ENCODE results near the gene DNAJB4.

The DNAJB4 gene

DNA sequence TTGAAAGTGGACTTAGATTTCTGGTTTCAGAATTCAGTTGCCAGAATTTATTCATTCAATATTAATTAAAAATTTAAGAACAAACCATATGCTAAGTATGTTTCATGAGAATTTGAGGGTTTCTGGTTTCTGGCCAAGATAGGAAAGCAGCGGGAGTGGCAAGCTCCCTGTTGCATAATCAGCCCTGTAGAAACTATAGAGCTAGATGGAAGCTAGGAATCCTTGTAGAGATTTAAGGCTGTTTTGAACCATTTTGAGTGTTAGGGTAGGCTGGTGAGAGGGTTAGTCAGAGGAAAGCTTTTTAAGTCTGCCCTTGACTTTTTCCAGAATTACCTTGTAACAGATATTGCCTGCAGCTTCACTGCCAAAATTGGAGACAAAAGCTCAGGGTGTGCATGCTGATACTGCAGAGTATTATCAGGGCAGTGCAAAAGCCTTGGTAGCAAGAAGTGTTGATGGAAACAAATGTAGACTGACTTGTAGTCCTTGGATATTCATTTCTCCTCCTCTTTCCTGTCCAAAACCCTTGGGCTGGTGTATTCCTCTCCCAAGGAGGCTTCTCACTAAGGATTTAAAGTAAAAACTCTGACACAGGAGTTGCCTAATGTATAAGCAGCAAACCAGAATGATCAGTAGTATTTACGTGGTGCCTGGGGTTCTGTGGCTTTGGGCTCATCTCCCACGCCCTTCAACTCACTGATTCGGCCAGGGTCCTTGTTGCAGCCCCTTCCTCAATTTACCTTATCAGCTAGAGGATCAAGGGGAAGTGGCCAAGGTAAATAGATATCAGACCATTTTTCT lies 28.5 kb downstream of the DNAJB4 start:
- in situ Hi-C loops (cut with HindIII; ENCODE audit: low pct_unique_long_range_greater_than_20kb, low sequenced_read_pairs) = no loop called here
- no peak for DNase-seq (ENCODE audit: low read depth in 1 of 2, low spot score in 1 of 2)
- no peak for TF ChIP-seq JUND (IDR thresholded peaks at IDR 0.05; ENCODE audit: low read depth)

DNA sequence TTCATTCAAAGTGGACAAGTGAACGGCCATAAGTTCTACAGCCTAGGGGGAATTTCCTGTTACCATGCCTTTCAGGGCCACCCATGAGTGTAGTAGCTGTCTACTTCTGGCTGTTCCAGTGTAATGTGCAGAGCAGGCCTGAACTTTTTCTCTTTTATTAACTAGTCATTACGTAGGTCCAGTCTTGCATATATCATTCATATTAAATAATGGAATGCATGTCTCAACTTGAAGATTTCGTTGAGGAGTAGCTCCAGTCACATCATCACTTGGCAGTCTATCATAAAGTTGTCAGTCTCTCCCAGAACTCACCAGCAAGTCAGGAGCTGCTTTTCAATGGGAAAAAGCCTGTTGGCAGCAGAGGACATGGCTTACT lies 29.0 kb downstream of the DNAJB4 start:
- in situ Hi-C loops (cut with HindIII; ENCODE audit: low pct_unique_long_range_greater_than_20kb, low sequenced_read_pairs) = no loop called here
- no peak for DNase-seq (ENCODE audit: low read depth in 1 of 2, low spot score in 1 of 2)
- no peak for TF ChIP-seq JUND (IDR thresholded peaks at IDR 0.05; ENCODE audit: low read depth)

DNA sequence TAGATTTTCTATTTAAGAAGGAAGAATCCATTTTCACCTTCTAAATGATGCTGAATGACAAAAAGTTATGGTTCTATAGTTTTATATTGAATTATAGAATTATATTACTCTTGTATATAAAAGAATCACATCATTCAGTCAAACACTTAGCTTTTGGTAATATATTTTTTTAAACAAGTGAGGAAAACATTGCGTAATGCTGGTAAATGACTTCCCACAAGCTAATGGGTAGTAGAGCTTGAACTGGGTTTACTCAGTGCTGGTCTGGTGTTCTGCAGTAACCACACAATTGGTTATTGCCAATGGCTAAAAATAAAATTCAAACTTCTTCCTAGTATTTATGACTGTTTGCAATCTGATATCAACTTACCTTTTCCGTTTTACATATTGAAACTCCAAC lies 30.4 kb downstream of the DNAJB4 start:
- no peak for TF ChIP-seq JUND (IDR thresholded peaks at IDR 0.05; ENCODE audit: low read depth)
- in situ Hi-C loops (cut with HindIII; ENCODE audit: low pct_unique_long_range_greater_than_20kb, low sequenced_read_pairs) = no loop called here
- no peak for DNase-seq (ENCODE audit: low read depth in 1 of 2, low spot score in 1 of 2)

DNA sequence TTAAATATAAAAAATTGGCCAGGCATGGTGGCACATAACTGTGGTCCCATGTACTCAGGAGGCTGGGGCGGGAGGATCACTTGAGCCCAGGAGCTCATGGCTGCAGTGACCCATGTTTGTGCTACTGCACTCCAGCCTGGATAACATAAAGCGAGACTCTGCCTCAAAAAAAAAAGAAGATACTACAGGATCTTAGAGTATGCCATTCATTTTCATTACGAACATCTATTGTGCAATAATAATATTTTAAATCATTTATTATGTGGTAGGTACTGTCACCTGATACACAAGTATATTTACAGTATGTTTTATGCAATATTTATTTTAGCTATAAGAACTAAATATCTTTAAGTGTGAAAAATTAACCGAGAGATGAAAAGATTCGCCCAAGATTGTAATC lies 31.7 kb downstream of the DNAJB4 start:
- TF ChIP-seq JUND (IDR thresholded peaks at IDR 0.05; ENCODE audit: low read depth) = no peak
- in situ Hi-C loops (cut with HindIII; ENCODE audit: low pct_unique_long_range_greater_than_20kb, low sequenced_read_pairs) = no loop called here
- DNase-seq (ENCODE audit: low read depth in 1 of 2, low spot score in 1 of 2) = no peak

DNA sequence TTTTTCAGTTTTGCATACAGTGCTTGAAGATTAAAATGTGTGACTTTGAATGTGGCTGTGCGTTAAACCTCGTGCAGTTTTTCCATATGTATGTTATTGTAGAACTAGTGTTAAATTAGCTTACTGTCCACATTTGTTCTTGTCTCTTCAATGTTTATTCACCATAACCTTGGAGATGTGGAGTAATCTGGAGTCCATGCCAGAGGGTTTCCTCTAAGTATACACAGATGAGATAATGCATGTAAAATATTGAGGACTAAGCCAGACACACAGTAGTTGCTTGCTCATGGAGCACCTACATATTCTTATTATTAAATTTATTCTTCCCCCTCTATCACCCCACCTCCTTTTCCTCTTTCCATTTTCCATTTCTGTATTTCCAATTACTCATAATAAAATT lies 33.3 kb downstream of the DNAJB4 start:
- no peak for TF ChIP-seq JUND (IDR thresholded peaks at IDR 0.05; ENCODE audit: low read depth)
- in situ Hi-C loops (cut with HindIII; ENCODE audit: low pct_unique_long_range_greater_than_20kb, low sequenced_read_pairs) = no loop called here
- no peak for DNase-seq (ENCODE audit: low read depth in 1 of 2, low spot score in 1 of 2)

DNA sequence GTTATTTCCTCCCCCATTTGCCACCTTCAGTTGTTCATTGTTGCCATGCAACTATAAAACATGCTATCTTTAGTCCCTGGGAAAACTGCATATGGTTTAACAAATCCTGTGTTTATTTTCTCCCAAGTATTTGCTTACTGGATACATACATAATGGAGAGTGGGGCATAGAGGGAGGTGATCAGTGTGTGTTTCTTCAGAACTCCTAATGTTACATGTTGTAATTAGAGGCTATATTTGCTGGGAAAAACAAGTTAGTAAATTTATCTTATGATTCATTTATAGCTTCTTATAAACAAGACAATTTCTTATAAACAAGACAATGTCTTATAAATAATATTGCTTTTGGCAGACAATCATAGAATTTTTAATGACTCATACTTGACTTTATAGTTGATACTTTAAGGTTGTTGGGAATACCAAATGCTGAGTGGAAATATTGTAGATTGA lies 33.8 kb downstream of the DNAJB4 start:
- TF ChIP-seq JUND (IDR thresholded peaks at IDR 0.05; ENCODE audit: low read depth) = no peak
- in situ Hi-C loops (cut with HindIII; ENCODE audit: low pct_unique_long_range_greater_than_20kb, low sequenced_read_pairs) = no loop called here
- no peak for DNase-seq (ENCODE audit: low read depth in 1 of 2, low spot score in 1 of 2)

DNA sequence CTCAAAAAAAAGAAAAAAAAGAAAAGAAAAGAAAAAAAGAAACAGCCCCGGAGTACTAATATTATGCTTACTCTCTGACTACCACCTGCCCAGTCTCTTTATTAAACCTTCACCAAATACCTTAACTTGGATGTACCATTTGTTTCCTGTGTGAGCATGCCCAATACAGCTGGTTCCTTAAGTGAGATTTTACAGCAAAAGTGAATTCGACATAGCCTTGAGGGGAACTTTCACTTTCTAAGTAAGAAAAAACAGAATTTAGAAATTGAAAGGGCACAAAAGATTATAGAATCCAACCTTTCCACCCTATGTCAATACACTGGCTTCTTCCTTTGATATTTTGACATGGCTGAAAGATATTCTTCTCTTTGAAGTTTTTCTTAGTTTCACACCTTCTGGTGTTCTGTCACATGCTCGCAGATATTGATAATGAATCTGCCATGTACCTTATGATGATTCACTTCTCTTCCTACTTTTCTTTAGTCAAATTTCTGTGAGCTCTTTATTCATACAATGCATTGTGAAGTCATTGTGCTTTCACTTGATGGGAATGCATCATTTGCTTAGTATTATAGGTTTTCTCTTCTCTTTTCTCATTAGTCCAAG lies 35.8 kb downstream of the DNAJB4 start:
- DNase-seq (ENCODE audit: low read depth in 1 of 2, low spot score in 1 of 2) = no peak
- in situ Hi-C loops (cut with HindIII; ENCODE audit: low pct_unique_long_range_greater_than_20kb, low sequenced_read_pairs) = no loop called here
- no peak for TF ChIP-seq JUND (IDR thresholded peaks at IDR 0.05; ENCODE audit: low read depth)

DNA sequence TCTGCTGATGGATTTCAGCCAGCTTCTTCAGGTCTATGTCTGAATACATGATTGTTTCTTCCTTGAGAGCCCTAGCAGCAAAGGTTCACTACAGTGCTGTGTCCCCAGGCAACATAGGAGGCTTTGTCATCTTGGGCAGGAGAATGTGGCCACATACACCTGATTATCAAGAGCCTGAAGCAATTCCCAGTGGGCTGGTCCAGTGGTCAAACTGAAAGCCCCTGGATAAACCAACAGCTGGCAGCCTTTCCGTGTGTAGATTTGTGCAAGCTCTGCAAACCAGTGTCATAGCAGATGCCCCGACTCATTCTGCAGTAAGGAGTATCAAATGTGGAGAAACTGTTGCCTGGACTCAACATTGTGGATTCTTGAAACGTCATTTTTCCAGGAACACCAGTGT lies 38.7 kb downstream of the DNAJB4 start:
- in situ Hi-C loops (cut with HindIII; ENCODE audit: low pct_unique_long_range_greater_than_20kb, low sequenced_read_pairs) = no loop called here
- DNase-seq (ENCODE audit: low read depth in 1 of 2, low spot score in 1 of 2) = no peak
- no peak for TF ChIP-seq JUND (IDR thresholded peaks at IDR 0.05; ENCODE audit: low read depth)

DNA sequence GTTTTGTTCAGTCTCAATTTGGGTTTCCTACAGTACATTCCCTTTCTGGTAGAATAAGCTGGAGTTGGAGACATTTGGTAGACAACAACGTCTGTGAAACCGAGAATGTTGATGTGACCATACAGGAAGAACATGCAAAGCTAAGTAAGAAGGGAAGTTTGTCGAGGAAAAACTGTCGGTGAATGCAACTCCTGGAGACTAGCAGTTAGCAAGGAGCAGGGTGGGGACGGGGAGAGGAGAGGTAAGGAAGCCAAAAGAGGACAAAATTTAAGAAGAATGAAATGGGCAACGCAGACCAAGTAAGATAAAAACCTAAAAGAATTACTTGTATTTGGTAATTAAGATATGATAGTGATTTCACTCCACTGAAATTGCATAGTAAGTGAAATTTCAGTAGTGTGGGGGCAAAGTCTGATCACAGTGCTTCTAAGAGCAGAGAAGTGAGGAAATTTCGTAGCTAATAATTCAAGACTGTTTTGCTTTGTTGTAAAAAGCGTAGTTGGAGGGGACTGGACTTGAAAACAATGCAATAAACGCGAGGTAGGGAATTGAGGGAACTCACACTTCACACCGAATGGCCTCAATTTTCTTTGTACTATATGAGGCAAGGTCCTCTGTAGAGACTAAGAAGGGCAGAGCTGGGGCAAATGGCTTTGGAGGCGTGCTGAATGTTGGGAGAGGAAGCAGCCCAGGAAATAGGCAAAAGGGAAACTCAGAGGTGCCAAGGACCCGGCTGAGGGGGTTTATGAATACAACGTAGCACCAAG lies 40.2 kb downstream of the DNAJB4 start:
- no peak for DNase-seq (ENCODE audit: low read depth in 1 of 2, low spot score in 1 of 2)
- in situ Hi-C loops (cut with HindIII; ENCODE audit: low pct_unique_long_range_greater_than_20kb, low sequenced_read_pairs) = no loop called here
- TF ChIP-seq JUND (IDR thresholded peaks at IDR 0.05; ENCODE audit: low read depth) = no peak

DNA sequence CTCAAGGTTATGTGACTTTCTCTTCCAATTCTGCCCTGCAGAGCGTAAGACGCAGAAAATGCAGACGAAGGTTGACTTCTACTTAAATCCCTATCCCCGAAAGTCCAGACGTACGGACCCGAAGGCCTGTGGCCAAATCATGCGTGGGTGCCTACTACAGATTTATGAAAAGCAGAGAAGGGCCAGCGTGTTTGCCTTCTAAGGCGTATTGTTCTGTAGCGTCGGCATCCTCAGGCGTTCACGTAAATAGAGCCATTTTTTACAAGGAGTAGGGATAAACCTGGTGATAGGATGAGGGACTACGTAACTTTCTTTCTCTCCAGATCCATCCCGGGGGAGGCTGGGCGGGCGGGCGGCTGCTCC lies 40.8 kb downstream of the DNAJB4 start:
- DNase-seq (ENCODE audit: low read depth in 1 of 2, low spot score in 1 of 2) = no peak
- in situ Hi-C loops (cut with HindIII; ENCODE audit: low pct_unique_long_range_greater_than_20kb, low sequenced_read_pairs) = no loop called here
- no peak for TF ChIP-seq JUND (IDR thresholded peaks at IDR 0.05; ENCODE audit: low read depth)

DNA sequence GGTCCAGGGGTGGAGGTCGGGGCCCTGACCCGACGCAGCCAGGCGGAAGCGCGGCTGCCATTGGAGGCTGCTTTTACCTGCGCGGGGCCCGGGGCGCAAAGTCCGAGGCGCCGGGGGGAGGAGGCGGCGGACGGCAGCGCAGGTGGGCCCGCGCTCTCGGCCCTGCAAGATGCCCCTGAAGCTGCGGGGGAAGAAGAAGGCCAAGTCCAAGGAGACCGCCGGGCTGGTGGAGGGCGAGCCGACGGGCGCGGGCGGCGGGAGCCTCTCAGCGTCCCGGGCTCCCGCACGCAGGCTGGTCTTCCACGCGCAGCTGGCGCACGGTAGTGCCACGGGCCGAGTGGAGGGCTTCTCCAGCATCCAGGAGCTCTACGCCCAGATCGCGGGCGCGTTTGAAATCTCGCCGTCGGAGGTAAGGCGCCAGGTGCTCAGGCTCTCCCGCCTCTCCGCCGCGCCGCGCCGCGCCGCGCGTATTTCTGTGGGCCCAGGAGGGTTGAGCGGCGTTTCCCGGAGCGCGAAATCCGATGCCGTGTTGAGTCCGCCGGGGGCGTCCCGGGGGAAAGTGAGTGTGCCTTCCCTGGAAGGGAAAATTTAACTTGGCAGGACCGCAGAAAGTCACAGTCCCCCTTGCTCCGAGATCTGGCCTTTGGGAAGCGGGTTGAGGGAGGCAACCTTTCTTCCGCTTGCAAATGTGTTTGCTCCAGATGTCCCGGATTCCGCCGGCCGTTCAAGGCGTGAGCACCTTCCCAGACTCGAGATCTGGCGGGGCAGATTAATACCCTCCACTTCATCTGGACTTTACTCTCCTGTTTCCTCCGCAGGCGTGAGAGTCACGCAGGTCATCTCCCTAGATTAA lies 41.4 kb downstream of the DNAJB4 start, which contains the start of gene GIPC2:
TSS of gene GIPC2 (plus strand) at position 41 of the 853 bp plus-strand sequence. CDS start at position 170, 129 bp downstream.
- no peak for TF ChIP-seq JUND (IDR thresholded peaks at IDR 0.05; ENCODE audit: low read depth)
- DNase-seq (ENCODE audit: low read depth in 1 of 2, low spot score in 1 of 2) = no peak
- in situ Hi-C loops (cut with HindIII; ENCODE audit: low pct_unique_long_range_greater_than_20kb, low sequenced_read_pairs) = no loop called here

DNA sequence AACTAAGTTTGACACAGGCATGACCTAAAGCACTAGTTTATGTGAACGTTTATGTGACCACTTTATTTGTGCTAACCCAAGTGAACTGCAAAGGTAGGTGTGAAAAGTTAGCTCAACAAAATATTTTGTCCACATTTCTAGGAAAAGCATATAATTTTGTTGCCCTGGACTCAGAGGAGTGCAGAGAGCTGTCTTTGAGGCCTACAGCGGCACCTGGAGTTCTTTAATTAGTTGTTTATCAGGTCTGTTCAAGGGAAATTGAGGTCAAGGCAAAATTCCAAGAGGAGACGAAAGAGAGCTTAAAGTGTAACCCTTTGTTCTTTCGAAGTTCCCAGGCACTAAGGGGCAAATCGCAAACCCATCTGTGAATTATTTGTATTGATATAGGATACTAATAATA lies 42.4 kb downstream of the DNAJB4 start:
- DNase-seq (ENCODE audit: low read depth in 1 of 2, low spot score in 1 of 2) = no peak
- in situ Hi-C loops (cut with HindIII; ENCODE audit: low pct_unique_long_range_greater_than_20kb, low sequenced_read_pairs) = no loop called here
- no peak for TF ChIP-seq JUND (IDR thresholded peaks at IDR 0.05; ENCODE audit: low read depth)
